Left ventricle myocardium inferior (tissue), 1 donor: ENCODE measurements around the gene HOXB3. TPM values are rescaled to one million over a fixed set of nuclear protein-coding genes. Genes with fewer than 3 reads are reported as not detected.

Experiments
- DNase-seq: peaks from one replicate; pipeline ENCODE4 v3.0.0-alpha.2; 2020
- H3K27ac ChIP-seq: fragments of 200-600 bp; replicated peaks from 2 replicates; pipeline ENCODE4 v1.8.0; 2021
- H3K27me3 ChIP-seq: fragments of 200-600 bp; 2 replicates; pipeline ENCODE4 v1.8.0; 2021; ENCODE audit warnings: low read depth
- H3K36me3 ChIP-seq: fragments of 200-600 bp; 2 replicates; pipeline ENCODE4 v1.8.0; 2021
- H3K4me1 ChIP-seq: fragments of 200-600 bp; 2 replicates; pipeline ENCODE4 v1.8.0; 2021
- H3K4me3 ChIP-seq: fragments of 200-600 bp; 2 replicates; pipeline ENCODE4 v1.8.0; 2021; ENCODE audit warnings: mild to moderate bottlenecking, moderate library complexity
- H3K9me3 ChIP-seq: fragments of 200-600 bp; replicated peaks from 2 replicates; pipeline ENCODE4 v1.8.0; 2021
- intact Hi-C: fragments of 100-400 bp; cut with micrococcal nuclease; formaldehyde crosslinking; loops from one replicate; pipeline ENCODE4 v1.11.0; 2022
- total RNA-seq: library from RNA; stranded (reverse); fragmentation: NEBNext Ultra II Directional; extraction: Animal tissue kit (Norgen Biotek cat#: 25700); gene quantifications from one replicate; pipeline ENCODE4 v1.2.1, GENCODE V29; 2021
- TF ChIP-seq, protein P1 (sequence below): fragments of 200-600 bp; IDR thresholded peaks from 2 replicates; pipeline ENCODE4 v1.8.0; 2021; ENCODE audit warnings: antibody characterized with exemption, mild to moderate bottlenecking, borderline replicate concordance
- donor health status: DM: no; HTN: yes; CAD: no; lungs with severe emphysema.

Gene HOXB3
- total RNA-seq, 1 donor from 2014 or later = 0.91 TPM

DNA sequence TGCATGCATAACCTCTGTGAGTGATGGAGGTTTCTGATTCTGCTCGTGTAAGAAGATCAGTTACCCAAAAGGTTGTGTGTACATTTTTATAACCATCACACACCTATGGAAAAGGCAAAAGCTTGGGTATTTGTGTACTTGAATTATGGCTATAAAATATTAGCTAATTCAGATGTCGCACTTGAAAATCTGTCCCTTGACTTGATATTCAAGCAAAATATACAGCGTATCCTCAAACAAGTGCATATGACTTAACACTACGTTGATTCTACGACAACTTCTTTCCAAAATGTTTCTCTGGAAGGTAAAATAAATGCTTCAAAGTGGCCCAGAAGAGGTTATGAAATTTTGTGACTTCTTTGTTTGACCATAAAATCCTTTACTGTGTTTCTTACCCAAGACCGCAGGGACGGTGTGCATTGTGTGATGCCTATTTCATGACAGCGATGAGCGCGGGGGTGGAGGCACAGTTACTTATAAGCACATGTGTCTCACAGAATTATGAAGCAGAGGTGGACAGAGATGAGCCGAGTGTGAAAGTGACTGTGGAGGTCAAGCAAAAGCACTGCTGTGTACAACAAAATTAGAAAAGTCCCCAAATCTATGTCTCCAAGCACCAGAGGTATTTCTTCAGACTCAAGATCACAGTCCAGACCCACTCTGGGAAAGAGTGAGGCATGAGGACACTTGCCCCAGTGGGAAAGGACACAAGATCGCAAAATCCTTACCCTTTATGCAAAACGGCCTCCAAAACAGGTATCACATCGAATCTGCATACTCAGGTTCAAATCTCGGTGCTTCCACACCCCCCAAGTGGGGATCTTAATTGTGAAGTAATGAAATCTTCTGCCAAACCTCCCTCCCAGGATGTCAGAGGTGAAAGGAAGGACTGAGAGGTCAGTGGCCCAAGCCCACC, 40.2 kb upstream of the HOXB3 start:
- no peak for DNase-seq
- Histone ChIP-seq H3K9me3 (no peaks in the 10 kb centered on the region), H3K4me1 (peaks cover 26% of the 10 kb centered on the region), H3K36me3 (no peaks in the 10 kb centered on the region), H3K27ac (no peak overlapping the region), H3K27me3 (peaks cover 100% of the 10 kb centered on the region), H3K4me3 (no peak overlapping the region)
- TF ChIP-seq, protein P1, sequence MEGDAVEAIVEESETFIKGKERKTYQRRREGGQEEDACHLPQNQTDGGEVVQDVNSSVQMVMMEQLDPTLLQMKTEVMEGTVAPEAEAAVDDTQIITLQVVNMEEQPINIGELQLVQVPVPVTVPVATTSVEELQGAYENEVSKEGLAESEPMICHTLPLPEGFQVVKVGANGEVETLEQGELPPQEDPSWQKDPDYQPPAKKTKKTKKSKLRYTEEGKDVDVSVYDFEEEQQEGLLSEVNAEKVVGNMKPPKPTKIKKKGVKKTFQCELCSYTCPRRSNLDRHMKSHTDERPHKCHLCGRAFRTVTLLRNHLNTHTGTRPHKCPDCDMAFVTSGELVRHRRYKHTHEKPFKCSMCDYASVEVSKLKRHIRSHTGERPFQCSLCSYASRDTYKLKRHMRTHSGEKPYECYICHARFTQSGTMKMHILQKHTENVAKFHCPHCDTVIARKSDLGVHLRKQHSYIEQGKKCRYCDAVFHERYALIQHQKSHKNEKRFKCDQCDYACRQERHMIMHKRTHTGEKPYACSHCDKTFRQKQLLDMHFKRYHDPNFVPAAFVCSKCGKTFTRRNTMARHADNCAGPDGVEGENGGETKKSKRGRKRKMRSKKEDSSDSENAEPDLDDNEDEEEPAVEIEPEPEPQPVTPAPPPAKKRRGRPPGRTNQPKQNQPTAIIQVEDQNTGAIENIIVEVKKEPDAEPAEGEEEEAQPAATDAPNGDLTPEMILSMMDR = no peak
- intact Hi-C loops = no loop called here

DNA sequence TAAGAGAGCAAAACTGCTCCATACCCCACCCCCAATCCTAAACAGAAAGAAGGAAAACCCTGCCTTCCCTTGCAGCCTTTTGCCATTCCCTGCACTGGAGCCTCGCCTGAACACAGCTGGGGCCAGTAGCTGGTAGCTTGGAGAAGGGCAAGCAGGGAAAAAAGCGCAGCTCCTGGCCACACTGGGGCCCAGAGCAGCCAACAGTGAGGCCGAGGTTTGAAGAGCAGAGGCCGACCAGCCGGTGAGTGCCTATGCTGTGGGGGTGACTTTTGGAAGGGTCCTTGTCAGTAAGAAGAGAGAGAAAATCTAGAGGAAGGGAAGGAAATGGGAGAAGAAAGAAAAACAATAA, 39.3 kb upstream of the HOXB3 start:
- Histone ChIP-seq H3K9me3 (no peaks in the 10 kb centered on the region), H3K36me3 (no peaks in the 10 kb centered on the region), H3K27me3 (peaks cover 100% of the 10 kb centered on the region), H3K4me3 (no peak overlapping the region), H3K27ac (no peak overlapping the region), H3K4me1 (peaks cover 33% of the 10 kb centered on the region)
- no peak for DNase-seq
- intact Hi-C loops = no loop called here
- TF ChIP-seq, protein P1 = no peak

DNA sequence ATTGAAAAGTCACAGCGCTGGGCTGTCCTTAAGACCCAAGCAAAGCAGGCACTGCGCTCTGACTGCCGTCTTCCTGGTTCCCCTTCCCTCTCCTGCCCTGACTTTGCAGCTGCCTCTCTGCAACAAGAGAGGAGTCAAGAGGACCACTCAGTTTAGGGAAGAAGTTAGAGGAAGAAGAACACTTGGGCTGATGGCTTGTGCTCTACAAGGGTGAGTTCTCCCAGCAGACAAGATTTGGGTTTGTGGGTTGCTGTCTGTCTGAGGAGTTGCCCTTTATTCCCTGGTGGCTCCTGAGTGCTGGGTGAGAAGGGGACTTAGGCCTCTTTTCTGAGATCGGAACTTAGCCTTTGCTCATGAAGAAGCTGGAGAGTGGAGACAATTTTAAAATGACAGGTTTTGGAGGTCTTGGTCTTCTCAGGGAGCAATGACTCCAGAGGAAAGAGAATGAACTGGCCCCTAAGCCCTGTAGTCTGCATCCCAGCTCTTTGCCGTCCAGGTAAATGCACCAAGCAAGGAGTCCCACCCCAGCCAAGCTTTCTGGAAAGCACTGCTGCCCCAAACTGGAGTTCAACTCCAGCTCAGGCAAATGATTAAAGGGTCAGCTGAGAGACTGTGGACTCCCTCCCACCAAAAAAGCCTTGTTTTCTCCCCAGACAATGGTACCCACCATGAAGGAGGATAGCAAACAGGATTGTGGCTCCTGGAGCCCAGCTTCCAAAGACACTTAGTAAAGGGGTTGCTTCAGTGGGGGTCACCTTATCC, 38.8 kb upstream of the HOXB3 start:
- Histone ChIP-seq H3K27me3 (peaks cover 100% of the 10 kb centered on the region), H3K4me3 (no peak overlapping the region)

DNA sequence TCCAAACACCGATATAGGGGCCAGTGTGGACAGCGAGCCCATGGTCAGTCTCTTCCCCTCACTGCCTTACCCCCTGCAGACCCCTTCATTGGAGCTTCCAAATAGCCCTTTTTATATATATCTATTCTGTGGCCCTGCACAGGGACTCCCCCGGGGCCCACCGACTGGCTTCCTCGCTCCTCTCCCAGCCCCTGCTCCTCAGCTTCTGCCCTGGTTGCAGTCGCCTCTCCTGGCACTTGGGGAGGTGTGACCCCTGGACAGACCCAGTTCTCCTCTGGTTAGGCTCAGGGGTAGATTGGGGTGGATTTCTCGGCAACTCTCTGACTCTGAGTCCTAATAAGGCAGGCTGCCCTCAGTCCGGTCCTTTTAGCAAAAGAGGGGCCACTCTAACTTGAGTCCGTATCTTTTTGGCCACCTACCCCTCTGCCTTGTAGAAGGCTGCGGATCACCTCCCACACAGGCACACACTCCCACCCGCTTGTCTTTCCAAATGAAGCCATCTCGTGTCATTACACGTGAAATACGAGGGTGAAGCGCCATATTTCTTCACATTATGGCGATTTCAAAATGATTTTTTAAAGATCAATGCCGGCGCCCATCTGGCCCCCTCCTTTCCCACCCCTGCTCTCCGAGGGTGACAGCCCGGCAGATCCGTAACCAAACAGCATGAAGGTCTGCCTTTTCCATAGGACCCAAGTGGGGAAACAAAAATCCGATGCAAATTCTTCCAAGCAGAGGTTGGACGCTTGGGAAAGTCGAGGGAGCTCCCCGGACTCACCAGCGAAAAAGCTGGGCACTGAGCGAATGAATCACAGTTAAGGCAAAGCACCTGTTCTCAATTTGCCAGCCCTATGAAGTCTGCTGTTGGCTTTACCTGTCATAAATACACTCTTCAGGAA, 37.8 kb upstream of the HOXB3 start:
- Histone ChIP-seq H3K4me3 (no peak overlapping the region), H3K27me3 (peaks cover 100% of the 10 kb centered on the region), H3K4me1 (peaks cover 24% of the 10 kb centered on the region), H3K27ac (no peak overlapping the region), H3K9me3 (no peaks in the 10 kb centered on the region), H3K36me3 (no peaks in the 10 kb centered on the region)
- DNase-seq = no peak
- TF ChIP-seq, protein P1 = no peak
- intact Hi-C loops = no loop called here

More for the DNA sequence above, 38.8 kb upstream of the HOXB3 start:
- Histone ChIP-seq H3K9me3 (no peaks in the 10 kb centered on the region), H3K27ac (no peak overlapping the region), H3K4me1 (peaks cover 30% of the 10 kb centered on the region), H3K36me3 (no peaks in the 10 kb centered on the region)
- DNase-seq = no peak
- TF ChIP-seq, protein P1 = no peak
- intact Hi-C loops = no loop called here

DNA sequence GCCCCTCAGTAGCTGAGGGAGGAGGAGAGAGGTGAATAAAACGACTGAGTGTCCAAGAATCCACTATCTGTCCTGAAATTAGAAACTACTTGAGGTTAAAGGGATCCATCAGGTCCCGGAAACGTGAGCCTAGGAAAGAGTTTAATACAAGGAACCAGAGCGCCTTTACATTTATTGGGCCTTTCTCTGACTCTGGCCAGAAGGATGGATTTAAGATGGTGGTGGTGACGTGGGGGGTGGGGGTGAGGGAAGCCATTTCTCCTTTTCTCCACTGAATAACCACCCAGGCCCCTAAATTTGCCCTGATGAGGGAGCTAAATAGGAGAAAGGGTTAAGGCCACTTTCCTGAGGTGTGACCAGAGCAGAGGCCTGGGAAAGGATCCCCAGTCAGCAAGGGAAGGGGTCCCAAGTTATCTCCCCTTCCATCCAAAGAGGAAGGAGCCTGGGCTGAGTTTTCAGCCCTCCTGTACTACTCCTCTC, 37.1 kb upstream of the HOXB3 start:
- no peak overlapping the region for H3K4me3 ChIP-seq
- peaks cover 24% of the 10 kb centered on the region for H3K4me1 ChIP-seq
- H3K36me3 ChIP-seq = no peaks in the 10 kb centered on the region
- intact Hi-C loops = no loop called here
- H3K9me3 ChIP-seq = no peaks in the 10 kb centered on the region
- TF ChIP-seq, protein P1 = no peak
- peaks cover 100% of the 10 kb centered on the region for H3K27me3 ChIP-seq
- no peak overlapping the region for H3K27ac ChIP-seq
- DNase-seq = no peak
